WTC11 (cell line): ENCODE measurements around the gene MAP1B.
"Not testable (repeated sequence)": the region's sequence is repeated elsewhere in the genome, so short reads cannot be mapped to it uniquely, and the experiment has no call there.

Experiments
- ATF3 ChIP-seq: sonication (generic); formaldehyde crosslinking; conservative IDR thresholded peaks from 2 replicates; pipeline ENCODE4 v1.8.1; 2022; ENCODE audit warnings: mild to moderate bottlenecking, missing genetic modification reagents
- CTCF ChIP-seq: fragments of 200-600 bp; IDR thresholded peaks from 2 replicates; pipeline ENCODE4 v1.8.0; 2022; ENCODE audit warnings: antibody characterized with exemption
- E2F4 ChIP-seq: sonication (generic); formaldehyde crosslinking; IDR thresholded peaks from 2 replicates; pipeline ENCODE4 v1.8.1; 2022; ENCODE audit warnings: low read depth, mild to moderate bottlenecking, moderate library complexity, missing genetic modification reagents, borderline replicate concordance
- MLX ChIP-seq: sonication (generic); formaldehyde crosslinking; IDR thresholded peaks from 2 replicates; pipeline ENCODE4 v1.8.1; 2023; ENCODE audit warnings: mild to moderate bottlenecking, missing genetic modification reagents, moderate library complexity
- NR3C1 ChIP-seq: sonication (generic); formaldehyde crosslinking; conservative IDR thresholded peaks from 2 replicates; pipeline ENCODE4 v1.8.1; 2023; ENCODE audit warnings: low read depth, mild to moderate bottlenecking, missing genetic modification reagents
- SMAD4 ChIP-seq: sonication (generic); formaldehyde crosslinking; IDR thresholded peaks from 2 replicates; pipeline ENCODE4 v1.8.0; 2022; ENCODE audit warnings: mild to moderate bottlenecking, missing genetic modification reagents
- TCF7 ChIP-seq: sonication (generic); formaldehyde crosslinking; IDR thresholded peaks from 2 replicates; pipeline ENCODE4 v1.8.0; 2022; ENCODE audit warnings: mild to moderate bottlenecking, low read depth, missing genetic modification reagents, moderate library complexity
- TEAD4 ChIP-seq: sonication (generic); formaldehyde crosslinking; IDR thresholded peaks from 2 replicates; pipeline ENCODE4 v1.8.0; 2022; ENCODE audit warnings: mild to moderate bottlenecking, missing genetic modification reagents
- USF2 ChIP-seq: sonication (generic); formaldehyde crosslinking; IDR thresholded peaks from 2 replicates; pipeline ENCODE4 v1.8.1; 2023; ENCODE audit warnings: mild to moderate bottlenecking, missing genetic modification reagents, moderate library complexity

GRCh38 chr5:72171181-72171580 lies 63.9 kb downstream of the MAP1B start:
- TF ChIP-seq TCF7 (CRISPR knock-in tag); CTCF; SMAD4 (CRISPR knock-in tag); TEAD4 (CRISPR knock-in tag); NR3C1 (CRISPR knock-in tag); ATF3 (CRISPR knock-in tag); E2F4; USF2; MLX (CRISPR knock-in tag): not testable (repeated sequence)
